Sigmoid colon (tissue), 4 donors: ENCODE data around the gene EP400.

ENCODE experiments used
- EP300 ChIP-seq, 4 donors: sonication (generic); formaldehyde crosslinking; IDR thresholded peaks; one replicate each; pipeline ENCODE4 v1.6.1; 2017; ENCODE audit warnings: antibody characterized with exemption in 4 of 4
- POLR2A ChIP-seq, 2 donors: fragments of 450-650 bp; IDR thresholded peaks; one replicate each; pipeline ENCODE4 v1.6.1; 2016; ENCODE audit warnings: antibody characterized with exemption in 2 of 2, mild to moderate bottlenecking in 2 of 2, moderate library complexity in 2 of 2
- POLR2AphosphoS5 ChIP-seq, 4 donors: sonication (generic); formaldehyde crosslinking; IDR thresholded peaks; one replicate each; pipeline ENCODE4 v1.6.1; 2017; ENCODE audit warnings: antibody characterized with exemption in 4 of 4
- TF ChIP-seq, protein P1 (sequence below), 4 experiments: fragments of 450-650 bp in 3 of 4; fragments of 200-600 bp in 1 of 4; IDR thresholded peaks; one replicate each; pipeline ENCODE4 v1.5.1; 2016 to 2019; ENCODE audit warnings: antibody characterized with exemption in 4 of 4, mild to moderate bottlenecking in 3 of 4, moderate library complexity in 2 of 4

DNA sequence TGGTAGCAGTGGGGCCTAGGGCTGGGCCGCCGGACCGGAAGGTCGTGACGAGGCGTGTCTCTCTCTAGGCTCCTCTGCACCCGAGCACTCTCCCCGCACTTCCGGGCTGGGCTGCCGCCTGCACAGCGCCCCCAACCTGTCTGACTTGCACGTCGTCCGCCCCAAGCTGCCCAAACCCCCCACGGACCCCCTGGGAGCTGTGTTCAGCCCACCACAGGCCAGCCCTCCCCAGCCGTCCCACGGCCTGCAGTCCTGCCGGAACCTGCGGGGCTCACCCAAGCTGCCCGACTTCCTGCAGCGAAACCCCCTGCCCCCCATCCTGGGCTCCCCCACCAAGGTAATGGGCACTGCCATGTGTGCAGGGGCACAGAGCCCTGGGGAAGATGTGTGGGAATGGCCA lies 33.9 kb upstream of the EP400 start:
- TF ChIP-seq, protein P1, sequence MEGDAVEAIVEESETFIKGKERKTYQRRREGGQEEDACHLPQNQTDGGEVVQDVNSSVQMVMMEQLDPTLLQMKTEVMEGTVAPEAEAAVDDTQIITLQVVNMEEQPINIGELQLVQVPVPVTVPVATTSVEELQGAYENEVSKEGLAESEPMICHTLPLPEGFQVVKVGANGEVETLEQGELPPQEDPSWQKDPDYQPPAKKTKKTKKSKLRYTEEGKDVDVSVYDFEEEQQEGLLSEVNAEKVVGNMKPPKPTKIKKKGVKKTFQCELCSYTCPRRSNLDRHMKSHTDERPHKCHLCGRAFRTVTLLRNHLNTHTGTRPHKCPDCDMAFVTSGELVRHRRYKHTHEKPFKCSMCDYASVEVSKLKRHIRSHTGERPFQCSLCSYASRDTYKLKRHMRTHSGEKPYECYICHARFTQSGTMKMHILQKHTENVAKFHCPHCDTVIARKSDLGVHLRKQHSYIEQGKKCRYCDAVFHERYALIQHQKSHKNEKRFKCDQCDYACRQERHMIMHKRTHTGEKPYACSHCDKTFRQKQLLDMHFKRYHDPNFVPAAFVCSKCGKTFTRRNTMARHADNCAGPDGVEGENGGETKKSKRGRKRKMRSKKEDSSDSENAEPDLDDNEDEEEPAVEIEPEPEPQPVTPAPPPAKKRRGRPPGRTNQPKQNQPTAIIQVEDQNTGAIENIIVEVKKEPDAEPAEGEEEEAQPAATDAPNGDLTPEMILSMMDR (IDR thresholded peaks at IDR 0.05), result no peak
- TF ChIP-seq POLR2AphosphoS5 (IDR thresholded peaks at IDR 0.05) (no peak), POLR2A (IDR thresholded peaks at IDR 0.05) (no peak), EP300 (IDR thresholded peaks at IDR 0.05) (no peak)
